MM.1S (cell line): ENCODE measurements around the gene ZNF501.

Experiments
- CTCF ChIP-seq: fragments of 300-600 bp; sonication (generic); IDR thresholded peaks from 2 replicates; pipeline ENCODE4 v1.5.1; 2016; ENCODE audit warnings: antibody characterized with exemption, low read length, mixed read lengths
- EZH2 ChIP-seq: fragments of 300-600 bp; sonication (generic); optimal IDR thresholded peaks from 2 replicates; pipeline ENCODE3; 2017; ENCODE audit warnings: low read depth, mild to moderate bottlenecking, antibody characterized with exemption, low read length, mixed read lengths

GRCh38 chr3:44721231-44722102, 8.0 kb upstream of the ZNF501 start:
- TF ChIP-seq EZH2 = no peak
- no peak for TF ChIP-seq CTCF
